ENCODE measurements around the gene TDP1.
"Not testable (repeated sequence)": the region's sequence is repeated elsewhere in the genome, so short reads cannot be mapped to it uniquely, and the experiment has no call there.

GRCh38 chr14:90026608-90027007 is 70.9 kb downstream of the TDP1 start:
- TF ChIP-seq CTCF (IDR thresholded peaks at IDR 0.05; ENCODE audit: insufficient read depth, low read length); GABPA (IDR thresholded peaks at IDR 0.05; ENCODE audit: low read depth); POLR2AphosphoS5 (IDR thresholded peaks at IDR 0.05; ENCODE audit: low read depth); SPI1 (IDR thresholded peaks at IDR 0.05; ENCODE audit: borderline replicate concordance, low read depth); REST (IDR thresholded peaks at IDR 0.05; ENCODE audit: insufficient replicate concordance, low read depth): not testable (repeated sequence)

Measured in HL-60 (cell line).